IMR-90 (cell line): ENCODE results near the gene MCF2L2. TPM values are rescaled to one million over a fixed set of nuclear protein-coding genes. Genes with fewer than 3 reads are reported as not detected.

Source experiments
- ATAC-seq: fragments of 200-7000 bp; cut with Tn5 transposase; 2 replicates; pipeline ENCODE4 v1.9.1; 2020; ENCODE audit warnings: low read depth, mild to moderate bottlenecking, moderate library complexity
- BruUV-seq: library from RNA; stranded (reverse); fragments of 400-500 nt; replicated peaks from 2 replicates; lab custom pipeline; 2021; lab: Mats Ljungman, UMichigan
- CTCF ChIA-PET: fragments of 300-600 bp; formaldehyde crosslinking; extraction: SDS; loops from one replicate; lab custom pipeline; 2021; ENCODE audit warnings: antibody characterized with exemption; lab: Yijun Ruan, JAX
- POLR2A ChIA-PET: fragments of 300-600 bp; sonication (Branson Sonifier 250); formaldehyde crosslinking; loops from one replicate; lab custom pipeline; 2022; ENCODE audit warnings: antibody characterized with exemption; ENCODE audit not compliant: unreplicated experiment; lab: Charles Lee
- DNase-seq: peaks from one replicate; pipeline ENCODE4 v3.0.0; 2013
- H2AFZ ChIP-seq: replicated peaks from 2 replicates; pipeline ENCODE3; 2013; ENCODE audit warnings: low read length, mild to moderate bottlenecking; ENCODE audit not compliant: poor library complexity
- H2AK5ac ChIP-seq: 2 replicates; pipeline ENCODE4 v1.6.1; 2013; ENCODE audit warnings: low read depth, low read length, inconsistent platforms
- H2AK9ac ChIP-seq: replicated peaks from 2 replicates; pipeline ENCODE3; 2013; ENCODE audit warnings: mild to moderate bottlenecking, low read depth, low read length, moderate library complexity; ENCODE audit not compliant: poor library complexity
- H2BK120ac ChIP-seq: 2 replicates; pipeline ENCODE4 v1.6.1; 2013; ENCODE audit warnings: low read depth, low read length, inconsistent platforms
- H2BK15ac ChIP-seq: 3 replicates; pipeline ENCODE4 v1.6.1; 2013; ENCODE audit warnings: low read depth, low read length, inconsistent platforms
- H2BK20ac ChIP-seq: 2 replicates; pipeline ENCODE4 v1.6.1; 2013; ENCODE audit warnings: low read depth, mild to moderate bottlenecking, inconsistent platforms, low read length, moderate library complexity
- H2BK5ac ChIP-seq: 2 replicates; pipeline ENCODE4 v1.6.1; 2013; ENCODE audit warnings: mild to moderate bottlenecking, low read depth, low read length, inconsistent platforms; ENCODE audit not compliant: poor library complexity, severe bottlenecking
- H3K14ac ChIP-seq: replicated peaks from 2 replicates; pipeline ENCODE4 v1.6.1; 2013; ENCODE audit warnings: low read depth, low read length, inconsistent platforms
- H3K18ac ChIP-seq: 2 replicates; pipeline ENCODE4 v1.6.1; 2013; ENCODE audit warnings: low read depth, low read length, control low read depth
- H3K23ac ChIP-seq: 2 replicates; pipeline ENCODE4 v1.6.1; 2013; ENCODE audit warnings: low read depth, low read length, inconsistent platforms
- H3K27ac ChIP-seq: 2 replicates; pipeline ENCODE4 v1.5.1; 2013; ENCODE audit warnings: mild to moderate bottlenecking, control low read depth, low read length; ENCODE audit not compliant: insufficient read depth
- H3K27me3 ChIP-seq: 2 replicates; pipeline ENCODE4 v1.6.1; 2013; ENCODE audit warnings: low read length; ENCODE audit not compliant: control insufficient read depth, insufficient read depth
- H3K36me3 ChIP-seq: 2 replicates; pipeline ENCODE4 v1.6.1; 2013; ENCODE audit warnings: low read length, mixed read lengths; ENCODE audit not compliant: control insufficient read depth, insufficient read depth
- H3K4ac ChIP-seq: 2 replicates; pipeline ENCODE4 v1.6.1; 2013; ENCODE audit warnings: low read depth, low read length, inconsistent platforms
- H3K4me1 ChIP-seq: 2 replicates; pipeline ENCODE4 v1.6.1; 2013; ENCODE audit warnings: low read length, mixed read lengths; ENCODE audit not compliant: control insufficient read depth, insufficient read depth
- H3K4me2 ChIP-seq: 2 replicates; pipeline ENCODE4 v1.6.1; 2013; ENCODE audit warnings: low read depth, mild to moderate bottlenecking, control low read depth, low read length, moderate library complexity
- H3K4me3 ChIP-seq: 2 replicates; pipeline ENCODE4 v1.5.1; 2013; ENCODE audit warnings: low read depth, mild to moderate bottlenecking, control low read depth, low read length, moderate library complexity; ENCODE audit not compliant: insufficient read depth
- H3K56ac ChIP-seq: 2 replicates; pipeline ENCODE4 v1.6.1; 2013; ENCODE audit warnings: low read length, inconsistent platforms; ENCODE audit not compliant: insufficient read depth; ENCODE audit errors: extremely low read depth
- H3K79me1 ChIP-seq, 2 experiments: 2 replicates each; pipeline ENCODE4 v1.6.1; 2013; ENCODE audit warnings: low read length in 2 of 2, inconsistent platforms in 1 of 2, low read depth in 1 of 2
- H3K9ac ChIP-seq: 2 replicates; pipeline ENCODE4 v1.6.1; 2013; ENCODE audit warnings: low read depth, low read length, control low read depth
- H3K9me1 ChIP-seq: 2 replicates; pipeline ENCODE4 v1.6.1; 2013; ENCODE audit warnings: low read length, inconsistent platforms; ENCODE audit not compliant: insufficient read depth
- H3K9me3 ChIP-seq: 2 replicates; pipeline ENCODE4 v1.6.1; 2013; ENCODE audit warnings: low read length; ENCODE audit not compliant: control insufficient read depth, insufficient read depth
- H4K20me1 ChIP-seq: 2 replicates; pipeline ENCODE4 v1.6.1; 2013; ENCODE audit warnings: low read length, inconsistent platforms; ENCODE audit not compliant: insufficient read depth
- H4K5ac ChIP-seq: 2 replicates; pipeline ENCODE4 v1.6.1; 2013; ENCODE audit warnings: mild to moderate bottlenecking, low read depth, low read length, control low read depth
- H4K8ac ChIP-seq, 2 experiments: 2 replicates each; pipeline ENCODE4 v1.6.1; 2013; ENCODE audit warnings: low read depth in 2 of 2, low read length in 2 of 2, control low read depth in 1 of 2, inconsistent platforms in 1 of 2
- H4K91ac ChIP-seq: 2 replicates; pipeline ENCODE4 v1.6.1; 2013; ENCODE audit warnings: low read depth, low read length, inconsistent platforms; ENCODE audit not compliant: insufficient read depth
- BHLHE40 ChIP-seq: fragments of 150-350 bp; IDR thresholded peaks from 2 replicates; pipeline ENCODE4 v1.6.1; 2016; ENCODE audit warnings: mild to moderate bottlenecking, low read depth, low read length
- CEBPB ChIP-seq: IDR thresholded peaks from 2 replicates; pipeline ENCODE4 v1.6.1; 2012; ENCODE audit warnings: low read depth, low read length, improper control_type of control experiment
- CHD1 ChIP-seq: IDR thresholded peaks from 2 replicates; pipeline ENCODE4 v1.6.1; 2012; ENCODE audit warnings: low read depth, low read length, improper control_type of control experiment
- CTCF ChIP-seq: conservative IDR thresholded peaks from 2 replicates; pipeline ENCODE4 v1.5.1; 2012; ENCODE audit warnings: mild to moderate bottlenecking, low read depth, low read length, improper control_type of control experiment
- FOS ChIP-seq: fragments of 150-350 bp; IDR thresholded peaks from 2 replicates; pipeline ENCODE4 v1.6.1; 2016; ENCODE audit warnings: low read depth, low read length
- MAFK ChIP-seq: IDR thresholded peaks from 2 replicates; pipeline ENCODE4 v1.6.1; 2012; ENCODE audit warnings: low read depth, low read length, improper control_type of control experiment
- MAZ ChIP-seq: IDR thresholded peaks from 2 replicates; pipeline ENCODE4 v1.6.1; 2012; ENCODE audit warnings: low read depth, mild to moderate bottlenecking, low read length, improper control_type of control experiment, moderate library complexity, borderline replicate concordance
- MXI1 ChIP-seq: IDR thresholded peaks from 2 replicates; pipeline ENCODE4 v1.6.1; 2012; ENCODE audit warnings: low read depth, mild to moderate bottlenecking, low read length, moderate library complexity, borderline replicate concordance
- NFE2L2 ChIP-seq: fragments of 150-350 bp; IDR thresholded peaks from 2 replicates; pipeline ENCODE4 v1.6.1; 2016; ENCODE audit warnings: low read depth, mild to moderate bottlenecking, low read length
- POLR2A ChIP-seq: IDR thresholded peaks from 2 replicates; pipeline ENCODE4 v1.6.1; 2012; ENCODE audit warnings: mild to moderate bottlenecking, low read depth, low read length
- RAD21 ChIP-seq: IDR thresholded peaks from 2 replicates; pipeline ENCODE4 v1.6.1; 2012; ENCODE audit warnings: low read length, improper control_type of control experiment
- RCOR1 ChIP-seq: IDR thresholded peaks from 2 replicates; pipeline ENCODE4 v1.6.1; 2012; ENCODE audit warnings: mild to moderate bottlenecking, low read length, improper control_type of control experiment; ENCODE audit not compliant: insufficient replicate concordance
- RFX5 ChIP-seq: IDR thresholded peaks from 2 replicates; pipeline ENCODE4 v1.8.0; 2012; ENCODE audit warnings: low read depth, mild to moderate bottlenecking, low read length, moderate library complexity
- SMC3 ChIP-seq: fragments of 150-350 bp; IDR thresholded peaks from 2 replicates; pipeline ENCODE4 v1.6.1; 2016; ENCODE audit warnings: low read depth, mild to moderate bottlenecking, antibody characterized with exemption, low read length, moderate library complexity
- USF2 ChIP-seq: fragments of 150-350 bp; IDR thresholded peaks from 2 replicates; pipeline ENCODE4 v1.6.1; 2017; ENCODE audit warnings: mild to moderate bottlenecking, antibody characterized with exemption, low read length, low read depth
- WGBS, 2 experiments: methylation state at CpG; one replicate each; pipeline versions ENCODE4 v1.1.5 to v1.1.7; 2013; ENCODE audit warnings: missing lambda C conversion rate in 2 of 2; ENCODE audit not compliant: insufficient read length in 1 of 2; ENCODE audit errors: extremely low coverage in 2 of 2; 5-methylcytosine and 5-hydroxymethylcytosine counted together
- dilution Hi-C: fragments of 300-500 bp; cut with HindIII; formaldehyde crosslinking; loops from one replicate; pipeline ENCODE4 v1.14.3; 2018; ENCODE audit warnings: low sequenced_read_pairs; ENCODE audit not compliant: unreplicated experiment
- in situ Hi-C: fragments of 300-500 bp; cut with MboI; formaldehyde crosslinking; loops from 3 replicates; pipeline ENCODE4 v1.14.3; 2019; ENCODE audit warnings: low sequenced_read_pairs, inconsistent platforms, mixed read lengths
- intact Hi-C: fragments of 100-400 bp; cut with micrococcal nuclease; formaldehyde crosslinking; loops from 2 replicates; pipeline ENCODE4 v1.10.0; 2022
- polyA plus RNA-seq, 3 experiments: library from polyadenylated mRNA; depleted of rRNA; stranded (reverse); fragments of >200 nt; gene quantifications; 2 replicates each; pipeline ENCODE4 v1.2.3, GENCODE V29; 2012; ENCODE audit warnings: low replicate concordance in 1 of 3
- total RNA-seq: library from RNA; depleted of rRNA; stranded (reverse); fragments of >200 nt; gene quantifications from 2 replicates; pipeline ENCODE4 v1.2.3, GENCODE V29; 2012

MCF2L2 gene
- total and polyA plus RNA-seq, 2 of the 4 experiments (the other 2 are of a cell fraction), result under 0.01 TPM; not detected in 1

- no peaks in the 10 kb centered on the region for H4K20me1 ChIP-seq
- no peak for ATAC-seq
- no peak overlapping the region for H2BK5ac ChIP-seq
- dilution Hi-C loops, result no loop called here
- no peaks in the 10 kb centered on the region for H3K9me3 ChIP-seq
- intact Hi-C loops, result no loop called here
- H3K4me2 ChIP-seq, result no peak overlapping the region
- H3K4me3 ChIP-seq, result no peak overlapping the region
- no peak overlapping the region for H3K56ac ChIP-seq
- no peak overlapping the region for H2AK9ac ChIP-seq
- H2BK120ac ChIP-seq, result no peak overlapping the region
- H3K79me1 ChIP-seq, result no peaks in the 10 kb centered on the region
- ChIA-PET POLR2A (no interaction called here), CTCF (no interaction called here)
- WGBS, 2 experiments, result no CpG with 5 or more reads among the region's 2 CpGs
- no peak overlapping the region for H3K23ac ChIP-seq
- H3K27ac ChIP-seq, result no peak overlapping the region
- no peak overlapping the region for H4K5ac ChIP-seq
- TF ChIP-seq SMC3 (no peak), USF2 (no peak), RCOR1 (no peak), POLR2A (no peak), CEBPB (no peak), CTCF (no peak), RFX5 (no peak), CHD1 (no peak), RAD21 (no peak), MAZ (no peak), FOS (no peak), BHLHE40 (no peak), MXI1 (no peak), MAFK (no peak), NFE2L2 (no peak)
- H4K91ac ChIP-seq, result no peak overlapping the region
- no peak overlapping the region for H3K4ac ChIP-seq
- DNase-seq, result no peak
- no peak overlapping the region for H3K14ac ChIP-seq
- H3K36me3 ChIP-seq, result no peaks in the 10 kb centered on the region
- no peak overlapping the region for H3K9ac ChIP-seq
- H2AFZ ChIP-seq, result no peak overlapping the region
- H3K18ac ChIP-seq, result no peak overlapping the region
- BruUV-seq, result no TSS peak
- H3K9me1 ChIP-seq, result no peaks in the 10 kb centered on the region
- H2BK20ac ChIP-seq, result no peak overlapping the region
- peaks cover 21% of the 10 kb centered on the region for H3K27me3 ChIP-seq
- no peak overlapping the region for H2AK5ac ChIP-seq
- H4K8ac ChIP-seq, result no peak overlapping the region
- in situ Hi-C loops, result no loop called here
- H2BK15ac ChIP-seq, result no peak overlapping the region
- H3K4me1 ChIP-seq, result no peaks in the 10 kb centered on the region
Observed at GRCh38 chr3:183208260-183208659, 220.2 kb downstream of the MCF2L2 start.
